AML-193 (cell line): ENCODE data around the gene TMEM175.
"Not testable (repeated sequence)": the region's sequence is repeated elsewhere in the genome, so short reads cannot be mapped to it uniquely, and the experiment has no call there.

Source experiments
- DNase-seq, 2 experiments: peaks; one replicate each; lab custom pipeline; 2025; lab: John Stamatoyannopoulos, UW

The TMEM175 gene

DNA sequence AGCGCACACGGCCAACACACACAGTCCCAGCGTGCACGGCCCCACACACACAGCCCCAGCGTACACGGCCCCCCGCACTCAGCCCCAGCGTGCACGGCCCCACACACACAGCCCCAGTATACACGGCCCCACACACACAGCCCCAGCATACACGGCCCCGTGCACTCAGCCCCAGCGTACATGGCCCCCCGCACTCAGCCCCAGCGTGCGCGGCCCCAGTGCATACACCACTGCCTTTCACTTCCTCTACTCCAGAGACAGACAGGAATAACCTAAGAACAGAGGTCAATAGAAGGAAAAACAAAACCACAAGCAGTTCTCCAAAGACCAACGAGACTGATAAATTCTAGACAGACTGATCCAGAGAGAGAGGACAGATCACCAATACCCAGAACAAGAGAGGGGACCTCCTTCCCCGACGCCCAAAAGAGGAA lies 17.2 kb upstream of the TMEM175 start:
- no peak for DNase-seq

DNA sequence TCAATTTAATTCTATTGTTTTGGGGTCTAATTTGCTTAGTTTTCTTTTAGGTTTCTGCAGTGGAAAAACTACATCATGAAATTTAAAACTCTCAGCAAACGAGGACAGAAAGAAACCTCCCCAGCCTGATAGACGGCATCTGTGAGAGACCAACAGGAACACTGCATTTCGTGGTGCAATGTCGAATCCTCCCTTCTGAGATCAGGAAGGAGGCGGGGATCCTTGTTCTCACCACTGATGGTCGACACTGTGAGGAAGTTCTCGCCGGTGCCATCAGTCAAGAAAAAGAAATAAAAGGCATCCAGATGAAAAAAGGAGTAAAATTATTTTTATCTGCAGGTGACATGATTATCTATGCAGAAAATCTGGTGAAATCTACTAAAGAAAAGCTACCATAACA lies 16.7 kb upstream of the TMEM175 start:
- DNase-seq = peak; percentile 52 to 57

DNA sequence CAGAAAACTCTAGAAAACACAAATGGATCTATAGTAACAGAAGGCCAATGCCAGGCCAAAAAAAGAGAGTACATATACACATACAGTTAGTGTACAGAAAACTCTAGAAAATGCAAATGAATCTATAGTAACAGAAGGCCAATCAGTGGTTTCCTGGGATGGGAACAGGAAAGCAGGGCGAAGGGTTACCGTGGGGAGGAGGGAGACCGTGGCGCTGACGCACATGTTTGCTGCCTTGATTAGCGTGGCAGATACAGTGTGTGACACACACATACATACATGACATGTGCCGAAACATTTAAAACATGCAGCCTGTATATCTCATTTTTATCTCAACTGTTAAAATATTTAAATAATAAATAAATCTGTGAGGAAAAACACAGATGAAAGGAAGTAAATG lies 14.8 kb upstream of the TMEM175 start:
- no peak for DNase-seq

DNA sequence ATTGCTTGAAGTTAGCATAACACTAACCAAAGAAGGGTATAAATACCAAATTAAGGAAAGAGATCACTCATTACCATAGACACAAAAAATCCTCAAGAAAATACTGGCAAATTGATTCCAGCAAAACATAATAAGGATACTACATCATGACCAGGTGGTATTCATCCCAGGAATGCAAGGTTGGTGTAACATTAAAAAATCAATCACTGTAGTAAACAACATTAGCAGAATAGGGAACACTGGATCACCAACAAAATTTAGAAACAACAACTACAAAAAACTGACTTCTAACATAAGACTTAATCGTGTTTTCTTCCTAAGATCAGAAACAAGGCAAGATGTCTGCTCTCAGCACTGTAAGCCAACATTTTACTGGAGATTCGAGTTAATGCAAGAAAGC lies 14.3 kb upstream of the TMEM175 start:
- DNase-seq = no peak

DNA sequence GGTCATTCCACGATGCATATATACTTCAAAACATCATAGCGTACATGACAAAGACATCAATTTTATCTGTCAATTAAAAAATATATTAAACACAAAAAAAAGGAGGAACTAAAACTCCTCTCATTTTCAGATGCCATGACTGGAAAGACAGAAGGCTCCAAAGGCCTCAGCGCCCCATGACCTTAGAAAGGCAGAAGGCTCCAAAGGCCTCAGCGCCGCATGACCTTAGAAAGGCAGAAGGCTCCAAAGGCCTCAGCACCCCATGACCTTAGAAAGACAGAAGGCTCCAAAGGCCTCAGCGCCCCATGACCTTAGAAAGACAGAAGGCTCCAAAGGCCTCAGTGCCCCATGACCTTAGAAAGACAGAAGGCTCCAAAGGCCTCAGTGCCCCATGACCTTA lies 13.7 kb upstream of the TMEM175 start:
- DNase-seq = not testable (repeated sequence)

DNA sequence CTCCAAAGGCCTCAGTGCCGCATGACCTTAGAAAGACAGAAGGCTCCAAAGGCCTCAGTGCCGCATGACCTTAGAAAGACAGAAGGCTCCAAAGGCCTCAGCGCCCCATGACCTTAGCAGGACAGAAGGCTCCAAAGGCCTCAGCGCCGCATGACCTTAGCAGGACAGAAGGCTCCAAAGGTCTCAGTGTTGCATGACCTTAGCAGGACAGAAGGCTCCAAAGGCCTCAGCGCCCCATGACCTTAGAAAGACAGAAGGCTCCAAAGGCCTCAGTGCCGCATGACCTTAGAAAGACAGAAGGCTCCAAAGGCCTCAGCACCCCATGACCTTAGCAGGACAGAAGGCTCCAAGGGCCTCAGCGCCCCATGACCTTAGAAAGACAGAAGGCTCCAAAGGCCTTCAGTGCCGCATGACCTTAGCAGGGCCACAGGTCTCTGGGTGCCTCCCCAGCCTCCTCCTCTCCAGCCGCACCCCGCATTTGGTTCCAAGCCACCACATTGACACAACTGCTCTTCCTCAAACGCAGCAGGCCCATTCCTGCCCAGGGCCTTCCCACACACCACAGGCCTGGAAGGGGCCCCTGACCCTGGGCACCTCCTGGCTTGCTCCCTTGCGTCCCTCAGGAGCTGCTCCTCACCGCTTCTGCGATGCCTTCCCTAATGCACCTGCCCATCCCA lies 13.1 kb upstream of the TMEM175 start:
- DNase-seq = not testable (repeated sequence)

DNA sequence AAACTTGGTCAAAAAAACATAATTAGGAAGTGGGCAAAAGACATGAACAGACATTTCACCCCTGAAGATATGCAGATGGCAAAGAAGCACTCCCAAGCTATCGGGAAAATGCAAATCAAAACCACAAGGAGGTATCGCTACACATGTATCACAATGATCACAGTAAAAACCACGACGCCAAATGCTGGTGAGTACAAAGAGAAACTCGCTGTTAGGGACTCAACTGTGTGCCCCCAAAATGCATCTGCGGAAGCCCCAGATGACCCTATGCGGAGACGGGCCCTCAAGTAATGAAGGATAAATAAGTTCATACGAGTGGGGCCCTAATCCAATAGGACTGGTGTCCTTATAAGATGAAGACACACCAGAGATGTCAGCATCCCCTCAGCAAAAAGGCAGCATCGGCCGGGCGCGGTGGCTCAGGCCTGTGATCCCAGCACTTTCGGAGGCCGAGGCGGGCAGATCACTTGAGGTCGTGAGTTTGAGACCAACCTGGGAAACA lies 10.4 kb upstream of the TMEM175 start:
- no peak for DNase-seq

DNA sequence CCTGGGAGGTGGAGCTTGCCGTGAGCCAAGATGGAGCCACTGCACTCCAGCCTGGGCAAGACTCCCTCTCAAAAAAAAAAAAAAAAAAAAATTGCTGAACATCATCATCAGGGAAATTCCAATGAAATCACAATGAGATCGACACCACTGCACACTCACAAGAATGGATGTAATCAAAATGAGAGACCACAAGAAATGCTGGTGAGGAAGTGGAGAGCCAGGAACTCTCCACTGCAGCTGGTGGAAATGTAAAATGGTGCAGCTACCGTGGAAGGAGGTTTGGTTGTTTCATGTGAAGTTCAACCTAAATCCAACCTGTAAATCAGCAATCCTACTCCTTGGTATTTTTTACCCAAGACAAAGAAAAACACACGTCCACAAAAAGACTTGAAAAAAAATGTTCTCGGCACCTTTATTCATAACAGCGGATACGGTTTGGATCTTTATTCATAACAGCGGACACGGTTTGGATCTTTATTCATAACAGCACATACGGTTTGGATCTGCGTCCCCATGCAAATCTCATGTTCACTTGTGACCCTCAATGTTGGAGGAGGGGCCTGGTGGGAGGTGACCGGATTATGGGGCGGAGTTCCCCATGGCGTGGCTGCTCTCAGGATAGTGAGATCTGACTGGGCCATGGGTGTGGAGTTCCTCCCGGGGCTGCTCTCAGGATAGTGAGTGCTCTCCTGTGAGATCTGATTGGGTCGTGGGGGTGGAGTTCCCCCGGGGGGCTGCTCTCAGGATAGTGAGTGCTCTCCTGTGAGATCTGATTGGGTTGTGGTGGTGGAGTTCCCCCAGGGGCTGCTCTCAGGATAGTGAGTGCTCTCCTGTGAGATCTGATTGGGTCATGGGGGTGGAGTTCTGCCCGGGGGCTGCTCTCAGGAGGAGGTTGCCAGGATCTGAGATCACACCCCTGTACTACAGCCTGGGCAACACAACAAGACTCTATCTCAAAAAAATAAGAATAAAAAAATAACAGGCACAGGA lies 7.9 kb upstream of the TMEM175 start:
- DNase-seq = no peak

DNA sequence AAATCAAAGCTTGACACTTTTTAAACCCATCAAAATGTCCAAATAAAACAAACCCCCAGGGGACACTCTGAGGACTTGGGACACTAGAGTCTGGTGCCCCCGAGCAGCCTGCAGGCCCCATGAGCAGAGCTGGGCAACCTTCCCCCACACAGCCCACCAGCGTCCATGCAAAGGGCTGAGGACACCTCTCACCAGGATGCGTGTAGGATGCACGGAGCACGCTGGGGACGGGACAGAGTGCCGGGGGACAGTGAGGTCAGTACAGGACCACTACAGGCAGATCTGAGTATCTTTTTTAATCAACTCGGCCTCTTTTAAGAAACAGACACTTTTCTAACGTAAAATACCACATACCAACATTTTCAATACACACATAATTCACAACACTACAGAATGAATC lies 7.1 kb upstream of the TMEM175 start:
- DNase-seq = no peak

DNA sequence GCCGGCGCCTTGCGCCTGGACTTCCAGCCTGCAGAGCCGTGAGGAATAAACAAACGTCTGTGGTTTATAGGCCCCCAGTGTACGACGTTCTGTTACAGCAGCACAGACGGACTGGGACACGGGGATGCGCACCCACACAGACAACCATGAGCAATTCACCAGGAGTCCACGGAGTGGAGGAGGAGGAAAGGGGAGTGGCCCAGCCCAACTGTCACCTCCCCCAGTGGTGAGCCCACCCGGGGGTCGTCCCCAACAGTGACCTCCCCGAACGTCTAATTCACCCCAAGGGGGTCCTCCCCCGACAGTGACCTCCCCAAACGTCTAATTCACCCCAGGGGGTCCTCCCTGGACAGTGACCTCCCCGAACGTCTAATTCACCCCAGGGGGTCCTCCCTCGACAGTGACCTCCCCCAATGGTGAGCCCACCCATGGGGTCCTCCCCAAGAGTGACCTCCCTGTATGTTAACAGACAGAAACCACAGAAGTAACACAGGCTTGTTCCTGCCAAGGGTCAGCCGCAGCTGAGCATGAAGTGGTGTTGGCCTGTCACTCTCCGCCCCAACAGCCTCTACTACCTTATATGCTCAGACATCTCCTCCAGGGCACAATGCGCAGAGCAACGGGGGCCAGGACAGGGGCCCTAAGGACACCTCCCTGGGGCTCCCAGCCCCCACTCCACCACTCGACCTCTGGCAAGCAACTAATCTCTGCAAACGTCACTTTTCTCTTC lies 6.3 kb upstream of the TMEM175 start:
- DNase-seq = no peak

DNA sequence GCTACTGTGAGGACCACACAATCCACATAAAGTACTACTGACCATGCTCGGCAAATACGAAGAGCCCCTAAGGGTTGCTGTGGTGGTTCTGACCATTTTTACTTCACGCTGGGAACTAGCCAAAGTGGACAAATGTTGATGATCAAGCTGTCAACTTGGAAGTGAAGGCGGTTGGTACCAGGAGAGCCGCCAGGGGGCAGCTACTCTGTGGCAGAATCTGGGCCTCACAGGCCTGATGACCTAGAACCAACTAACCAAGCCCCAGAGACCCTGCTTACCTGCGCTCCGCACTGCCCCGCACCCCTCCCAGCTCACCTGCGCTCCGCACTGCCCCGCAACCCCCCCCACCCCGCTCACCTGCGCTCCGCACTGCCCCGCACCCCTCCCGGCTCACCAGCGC lies 5.7 kb upstream of the TMEM175 start:
- DNase-seq = no peak

DNA sequence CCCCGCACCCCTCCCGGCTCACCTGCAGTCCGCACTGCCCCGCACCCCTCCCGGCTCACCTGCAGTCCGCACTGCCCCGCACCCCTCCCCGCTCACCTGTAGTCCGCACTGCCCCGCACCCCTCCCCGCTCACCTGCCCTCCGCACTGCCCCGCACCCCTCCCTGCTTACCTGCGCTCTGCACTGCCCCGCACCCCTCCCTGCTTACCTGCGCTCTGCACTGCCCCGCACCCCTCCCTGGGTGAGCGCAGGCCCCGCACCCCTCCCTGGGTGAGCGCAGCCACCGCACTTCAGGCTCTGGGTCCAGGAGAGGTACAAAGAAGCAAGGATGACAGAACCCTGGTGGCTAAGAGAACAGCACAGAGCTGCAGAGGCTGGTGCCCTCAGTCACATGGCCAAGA lies 4.7 kb upstream of the TMEM175 start:
- not testable (repeated sequence) for DNase-seq

DNA sequence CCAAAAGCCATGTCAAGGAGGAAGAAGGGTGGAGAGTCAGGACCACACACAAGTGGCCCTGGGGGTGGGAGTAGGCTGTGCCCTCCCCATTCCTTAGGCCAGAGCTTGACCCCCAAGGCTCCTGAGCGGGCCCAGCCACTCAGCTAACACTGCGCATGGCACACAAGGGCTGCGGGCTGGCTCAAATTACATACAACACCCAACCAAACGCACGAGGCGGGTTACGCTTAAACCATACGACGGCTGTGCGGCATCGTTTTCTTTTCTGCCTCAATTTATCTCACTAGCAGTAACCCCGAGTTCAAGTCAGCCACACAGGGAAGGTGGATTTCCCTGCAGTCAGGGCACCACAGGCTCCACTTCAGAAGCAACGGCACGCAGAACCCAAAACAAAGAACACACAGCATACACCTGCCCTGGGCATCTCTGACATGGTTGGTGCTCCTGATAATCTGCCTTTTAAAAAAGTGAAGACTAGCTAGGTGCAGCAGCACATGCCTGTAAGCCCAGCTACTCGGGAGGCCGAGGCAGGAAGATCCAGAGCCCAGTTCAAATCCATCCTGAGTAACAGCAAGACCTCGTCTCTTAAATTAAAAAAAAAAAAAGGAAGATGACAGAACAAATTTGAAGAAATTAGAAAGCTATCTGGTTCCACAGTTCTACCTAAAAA lies 3.0 kb upstream of the TMEM175 start:
- DNase-seq = no peak

DNA sequence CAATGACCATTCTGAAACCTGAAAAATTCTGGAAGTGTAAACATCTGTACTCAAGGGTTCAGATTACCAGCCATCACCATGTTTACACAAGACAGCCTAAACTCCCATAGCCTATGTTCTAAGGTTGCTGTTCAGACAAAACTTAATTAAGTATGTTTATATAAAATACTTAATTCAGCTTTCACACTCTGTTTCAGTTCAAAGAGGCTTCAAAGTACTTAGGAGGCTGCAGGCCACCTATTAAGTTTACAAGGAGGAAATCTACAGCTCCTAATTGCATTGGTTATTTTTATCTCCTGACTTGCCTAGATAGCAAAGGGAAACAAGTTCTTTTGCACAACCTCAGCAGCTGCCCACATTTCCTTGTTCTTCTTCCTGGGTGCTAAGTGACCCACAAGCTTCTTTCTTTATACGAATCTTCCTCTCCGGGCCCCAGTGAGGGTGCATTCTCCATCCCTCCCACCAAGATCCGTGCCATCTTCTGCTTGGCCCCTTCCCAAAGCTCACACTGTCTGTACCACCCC lies 2.2 kb upstream of the TMEM175 start:
- peak; percentile 74 to 75 for DNase-seq

DNA sequence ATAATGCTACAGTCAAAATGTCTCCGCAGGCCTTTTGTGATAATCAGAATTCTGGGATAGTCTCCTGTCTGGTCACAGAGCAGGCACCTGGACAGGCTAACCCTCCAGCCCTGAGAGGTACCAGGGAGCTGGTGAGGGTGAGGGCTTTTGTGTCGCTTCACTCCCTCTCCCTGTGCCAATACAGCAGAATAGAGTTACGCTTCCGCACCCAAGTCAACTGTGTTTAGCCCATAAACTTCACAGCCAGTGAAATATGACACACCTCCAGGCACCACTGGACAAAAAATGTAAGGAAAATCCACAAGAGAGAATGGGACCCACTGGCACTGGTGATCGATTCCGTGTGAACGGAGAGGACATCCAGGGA lies 1.4 kb upstream of the TMEM175 start:
- no peak for DNase-seq

DNA sequence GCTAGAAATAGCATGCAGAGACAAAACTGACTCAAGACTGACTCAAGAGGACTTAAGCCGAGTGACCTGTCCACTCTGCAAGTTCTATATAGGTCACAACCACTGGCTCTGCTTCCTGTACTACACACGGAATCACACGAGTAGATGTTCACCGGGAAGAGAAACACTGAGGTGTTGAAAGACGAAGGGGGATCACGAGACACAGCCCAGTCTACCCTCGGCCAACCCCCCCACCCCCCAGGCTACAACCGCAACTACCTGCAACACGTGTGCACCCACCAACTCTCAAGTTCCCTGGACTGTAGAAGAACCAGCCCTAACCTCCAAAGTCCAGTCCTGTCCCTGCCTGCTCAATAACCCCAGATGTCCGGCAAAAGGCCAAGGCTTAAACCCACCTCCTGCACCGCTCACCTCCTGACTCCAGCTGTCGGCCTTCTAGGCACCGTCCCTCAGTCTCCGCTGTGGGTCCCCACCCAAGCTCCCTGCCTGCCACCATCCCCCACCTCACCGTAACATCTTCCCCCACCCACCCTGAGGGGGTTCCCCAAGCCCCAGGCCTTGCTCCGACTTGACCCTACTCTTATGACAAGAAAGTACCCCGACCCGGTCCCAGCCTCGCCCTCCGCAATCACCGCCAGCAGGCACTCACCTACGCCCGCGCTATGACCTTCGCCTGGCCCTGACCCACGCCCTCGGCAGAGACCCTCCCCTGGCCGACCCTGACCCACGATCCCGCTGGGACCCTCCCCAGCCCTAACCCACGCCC lies 883 bp upstream of the TMEM175 start:
- DNase-seq = no peak

DNA sequence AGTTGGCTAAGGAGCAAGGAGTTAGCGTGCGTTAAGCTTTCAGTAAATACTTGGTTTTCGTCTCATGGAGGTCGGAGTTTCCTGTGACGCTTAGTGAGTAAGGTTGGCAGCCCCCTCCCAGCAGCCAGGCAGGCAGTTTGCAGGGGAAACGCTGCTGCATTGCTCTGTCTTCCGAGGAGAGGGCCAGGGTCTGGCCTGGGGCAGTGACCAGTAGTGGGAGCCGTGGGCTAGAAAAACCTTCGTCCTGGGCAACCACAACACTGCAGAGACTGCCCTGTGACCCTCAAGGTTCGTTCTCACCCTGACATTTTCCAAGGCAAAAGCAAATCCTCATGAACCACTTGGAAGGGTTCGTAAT lies 432 bp downstream of the TMEM175 start:
- DNase-seq = peak in 1 of 2 experiments; percentile 37

DNA sequence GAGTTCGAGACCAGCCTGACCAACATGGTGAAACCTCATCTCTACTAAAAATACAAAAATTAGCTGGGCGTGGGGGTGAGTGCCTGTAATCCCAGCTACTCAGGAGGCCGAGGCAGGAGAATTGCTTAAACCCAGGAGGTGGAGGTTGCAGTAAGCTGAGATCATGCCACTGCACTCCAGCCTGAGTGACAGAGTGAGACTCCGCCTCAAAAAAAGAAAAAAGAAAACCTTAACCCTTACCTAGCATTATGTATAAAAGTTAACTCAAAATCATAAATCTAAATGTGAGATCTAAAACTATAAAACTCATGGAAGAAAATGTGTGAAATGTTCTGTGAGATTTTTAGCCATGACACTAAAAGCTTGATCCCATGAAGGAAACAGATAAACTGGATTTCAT lies 7.2 kb downstream of the TMEM175 start:
- DNase-seq = not testable (repeated sequence)

DNA sequence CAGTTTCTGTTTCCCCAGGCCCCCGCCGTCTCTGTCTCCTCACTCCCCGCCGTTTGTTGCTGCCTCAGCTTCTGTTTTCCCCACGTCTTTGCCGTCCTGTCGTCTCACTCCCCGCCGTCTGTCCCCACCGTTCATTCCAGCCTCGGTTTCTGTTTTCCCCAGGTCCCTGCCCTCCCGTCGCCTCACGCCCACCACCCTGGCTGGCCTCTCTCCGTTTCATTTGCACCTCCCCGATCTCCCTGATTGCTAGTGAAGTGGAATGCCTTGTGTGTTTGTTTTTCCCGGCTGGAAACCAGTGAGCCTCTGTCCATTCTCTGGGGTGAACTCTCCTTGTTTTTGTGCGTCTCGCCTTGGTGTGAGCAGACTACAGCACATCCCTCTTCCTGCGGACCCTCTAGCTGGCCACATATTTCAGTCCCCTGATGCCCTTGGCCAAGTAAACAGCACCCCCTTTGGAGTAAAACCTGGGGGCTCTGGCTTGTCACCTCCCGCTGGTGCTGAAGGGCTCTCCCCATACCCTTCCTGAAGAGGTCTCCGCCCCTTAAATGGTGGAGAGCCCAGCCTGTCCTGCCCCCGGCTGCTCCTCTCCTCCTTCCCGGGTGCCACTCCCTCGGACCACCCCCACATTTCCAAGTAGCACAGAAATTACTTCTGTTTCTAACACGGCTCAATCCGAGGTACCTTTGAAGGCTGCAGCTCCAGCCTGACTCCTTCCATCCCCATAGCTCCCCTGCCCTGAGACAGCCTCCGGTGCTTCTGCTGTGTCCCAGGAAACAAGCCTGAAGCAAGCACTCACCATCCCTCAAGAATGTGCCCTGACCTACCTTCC lies 13.2 kb downstream of the TMEM175 start:
- DNase-seq = no peak

DNA sequence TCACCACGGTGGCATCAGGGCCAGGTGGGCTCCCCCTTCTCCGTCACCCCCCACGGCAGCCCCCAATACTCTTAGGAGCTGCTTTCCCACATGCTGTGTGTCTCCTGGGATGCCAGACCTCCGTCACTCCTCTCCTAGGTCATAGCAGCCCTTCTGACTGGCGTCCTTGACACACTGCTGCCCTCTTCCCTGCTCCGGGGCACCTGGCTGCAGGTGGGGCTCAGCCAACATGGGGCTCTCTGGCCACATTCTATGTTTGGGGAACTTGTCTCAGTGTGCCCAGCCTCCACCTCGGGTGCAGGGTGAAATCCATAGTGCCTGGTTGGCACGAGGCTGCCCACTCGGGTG lies 13.8 kb downstream of the TMEM175 start:
- DNase-seq = no peak
